ENCODE results near the gene SVIL.
"Not testable (repeated sequence)": the region's sequence is repeated elsewhere in the genome, so short reads cannot be mapped to it uniquely, and the experiment has no call there.

SVIL gene

GRCh38 chr10:29567003-29567402 is 67.8 kb downstream of the SVIL start:
- FAIRE-seq = no peak

GRCh38 chr10:29566209-29566608 is 68.6 kb downstream of the SVIL start:
- FAIRE-seq = not testable (repeated sequence)

GRCh38 chr10:29563420-29564035 is 71.2 kb downstream of the SVIL start:
- no peak for FAIRE-seq

GRCh38 chr10:29563006-29563405 is 71.8 kb downstream of the SVIL start:
- not testable (repeated sequence) for FAIRE-seq

- FAIRE-seq = no peak
Measured at GRCh38 chr10:29559996-29560395, 74.8 kb downstream of the SVIL start.

- no peak for FAIRE-seq
Measured at GRCh38 chr10:29557665-29558064, 77.1 kb downstream of the SVIL start.

- no peak for FAIRE-seq
Measured at GRCh38 chr10:29555746-29556481, 78.9 kb downstream of the SVIL start.

- FAIRE-seq = no peak
Measured at GRCh38 chr10:29555091-29555745, 79.6 kb downstream of the SVIL start.

GRCh38 chr10:29554660-29555059 is 80.1 kb downstream of the SVIL start:
- no peak for FAIRE-seq

GRCh38 chr10:29553544-29554250 is 81.1 kb downstream of the SVIL start:
- no peak for FAIRE-seq

- FAIRE-seq = not testable (repeated sequence)
Measured at GRCh38 chr10:29553116-29553515, 81.7 kb downstream of the SVIL start.

GRCh38 chr10:29549493-29549892 is 85.3 kb downstream of the SVIL start:
- not testable (repeated sequence) for FAIRE-seq

- FAIRE-seq = no peak
Measured at GRCh38 chr10:29546773-29547313, 87.9 kb downstream of the SVIL start.

- FAIRE-seq = no peak
Measured at GRCh38 chr10:29545122-29545521, 89.6 kb downstream of the SVIL start.

GRCh38 chr10:29543715-29544114 is 91.1 kb downstream of the SVIL start:
- FAIRE-seq = no peak

- no peak for FAIRE-seq
Measured at GRCh38 chr10:29542723-29543122, 92.0 kb downstream of the SVIL start.

- FAIRE-seq = no peak
Measured at GRCh38 chr10:29541422-29542210, 93.2 kb downstream of the SVIL start.

GRCh38 chr10:29540016-29540415 is 94.8 kb downstream of the SVIL start:
- FAIRE-seq = no peak

GRCh38 chr10:29539412-29539811 is 95.4 kb downstream of the SVIL start:
- FAIRE-seq = no peak

GRCh38 chr10:29537799-29538198 is 97.0 kb downstream of the SVIL start:
- FAIRE-seq = no peak

- not testable (repeated sequence) for FAIRE-seq
Measured at GRCh38 chr10:29536691-29537090, 98.1 kb downstream of the SVIL start.

- no peak for FAIRE-seq
Measured at GRCh38 chr10:29535778-29536453, 98.9 kb downstream of the SVIL start.

Data from endometrium (tissue), 2 donors.